GM18951 (cell line): ENCODE data around the gene RNPEPL1.
"Not testable (repeated sequence)": the region's sequence is repeated elsewhere in the genome, so short reads cannot be mapped to it uniquely, and the experiment has no call there.

Source experiments
- POLR2A ChIP-seq: IDR thresholded peaks from 4 replicates; pipeline ENCODE4 v1.6.1; 2011; ENCODE audit warnings: mild to moderate bottlenecking; ENCODE audit not compliant: insufficient read length, insufficient read depth; ENCODE audit errors: extremely low read depth
- in situ Hi-C: fragments of 300-500 bp; cut with MboI; formaldehyde crosslinking; loops from one replicate; pipeline ENCODE4 v1.12.0; 2022; ENCODE audit warnings: low sequenced_read_pairs, mixed read lengths, inconsistent platforms; ENCODE audit not compliant: unreplicated experiment

RNPEPL1 gene

GRCh38 chr2:240567872-240568677, at the start of gene RNPEPL1:
RNPEPL1 (plus strand) TSS chr2:240568484; CDS start chr2:240568587, 103 bp downstream.
- in situ Hi-C loops = no loop called here
- TF ChIP-seq POLR2A = no peak

DNA sequence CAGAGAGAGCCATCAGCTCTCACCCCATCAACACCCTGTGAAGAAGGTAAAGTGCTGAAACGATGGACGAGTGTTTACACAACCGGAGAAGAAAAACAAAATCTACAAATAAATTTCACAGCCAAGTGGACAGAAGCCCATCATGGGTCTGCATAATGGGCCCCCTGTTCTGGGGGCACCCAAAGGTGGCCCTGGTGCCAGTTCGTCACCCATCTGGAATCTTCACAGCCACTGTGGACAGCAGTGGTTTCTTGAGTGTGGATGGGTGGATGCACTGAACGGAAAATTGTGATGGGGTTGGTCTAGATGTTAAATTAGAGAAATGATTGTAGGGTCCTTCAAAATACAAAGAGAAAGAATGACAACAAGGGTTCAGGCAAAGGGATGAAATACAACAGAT, 49.3 kb upstream of the RNPEPL1 start:
- in situ Hi-C loops = no loop called here
- TF ChIP-seq POLR2A = no peak

DNA sequence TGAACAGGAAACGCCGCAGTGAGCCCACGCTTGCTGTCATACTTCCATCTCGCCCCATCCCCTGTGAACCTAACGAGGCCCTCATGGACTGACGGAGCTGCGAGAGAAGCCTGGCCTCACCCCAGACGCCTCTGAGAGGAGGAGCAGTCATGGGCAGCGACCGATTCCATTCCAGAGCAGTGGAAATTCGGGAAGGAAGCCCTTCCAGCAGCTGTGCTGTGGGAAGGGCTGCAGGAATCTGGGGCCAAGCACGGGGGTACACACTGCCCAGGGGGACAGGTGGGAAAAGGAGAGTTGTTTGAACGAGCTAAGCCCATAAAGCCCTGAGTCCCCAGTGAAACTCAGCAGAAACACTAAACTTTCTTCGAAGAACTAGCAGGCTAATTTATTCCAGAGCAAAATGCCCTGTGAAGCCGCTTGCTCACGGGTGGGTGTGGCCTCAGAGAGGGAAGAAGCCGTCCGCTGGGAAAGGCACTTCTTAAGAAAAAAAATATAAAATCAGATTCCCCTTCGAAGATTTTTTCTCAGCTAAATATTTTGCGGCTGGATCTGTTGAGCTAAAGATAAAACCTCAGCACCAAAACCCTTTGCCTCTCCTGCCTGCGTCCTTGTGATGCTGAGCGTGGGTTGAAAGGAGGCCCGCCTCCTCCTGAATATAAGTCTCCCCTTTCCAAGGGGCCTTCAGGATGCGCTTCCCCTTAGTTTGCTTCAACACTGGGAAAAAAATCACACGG, 48.7 kb upstream of the RNPEPL1 start:
- in situ Hi-C loops = no loop called here
- no peak for TF ChIP-seq POLR2A

DNA sequence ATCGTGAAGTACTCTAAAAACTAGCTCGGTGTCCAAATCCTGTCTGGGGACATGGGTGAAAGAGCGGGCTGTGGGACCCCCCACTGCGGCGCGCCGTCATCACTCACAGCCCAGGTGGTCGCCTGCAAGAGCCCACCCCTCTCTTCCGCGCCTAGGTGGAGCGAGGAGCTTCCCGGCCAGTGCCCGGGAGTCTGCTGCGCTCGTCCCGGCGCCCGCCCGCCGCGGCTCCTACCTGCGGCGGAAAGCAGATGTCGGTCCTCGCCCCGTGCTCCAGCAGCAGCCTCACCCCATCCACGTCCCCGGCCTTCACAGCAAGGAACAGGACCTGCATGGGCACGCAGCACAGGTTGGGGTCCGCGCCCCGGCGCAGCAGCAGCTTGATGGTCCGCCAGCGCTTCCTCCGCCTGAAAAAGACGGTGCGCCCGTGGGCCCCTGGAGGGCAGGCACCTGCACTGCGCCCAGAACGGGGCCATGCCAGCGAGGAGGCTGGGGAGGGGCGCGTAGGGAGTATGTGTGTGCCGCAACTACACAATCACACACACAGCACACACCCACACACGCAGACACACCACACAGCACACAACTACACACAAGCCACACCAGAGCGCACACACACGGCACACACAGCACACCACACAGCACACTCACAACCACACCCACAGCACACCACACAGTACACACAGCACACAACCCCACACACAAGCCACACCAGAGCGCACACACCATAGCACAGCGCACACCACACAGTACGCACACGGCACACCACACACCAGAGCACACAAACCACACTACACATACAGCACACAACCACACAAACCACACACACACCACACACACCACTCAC, 47.9 kb upstream of the RNPEPL1 start:
- in situ Hi-C loops = no loop called here

GRCh38 chr2:240520974-240521350, 47.3 kb upstream of the RNPEPL1 start:
- in situ Hi-C loops = no loop called here
- no peak for TF ChIP-seq POLR2A

More for the DNA sequence above, 47.9 kb upstream of the RNPEPL1 start:
- TF ChIP-seq POLR2A = no peak

- in situ Hi-C loops = not testable (repeated sequence)
Observed at GRCh38 chr2:240521885-240522284, 46.4 kb upstream of the RNPEPL1 start.

DNA sequence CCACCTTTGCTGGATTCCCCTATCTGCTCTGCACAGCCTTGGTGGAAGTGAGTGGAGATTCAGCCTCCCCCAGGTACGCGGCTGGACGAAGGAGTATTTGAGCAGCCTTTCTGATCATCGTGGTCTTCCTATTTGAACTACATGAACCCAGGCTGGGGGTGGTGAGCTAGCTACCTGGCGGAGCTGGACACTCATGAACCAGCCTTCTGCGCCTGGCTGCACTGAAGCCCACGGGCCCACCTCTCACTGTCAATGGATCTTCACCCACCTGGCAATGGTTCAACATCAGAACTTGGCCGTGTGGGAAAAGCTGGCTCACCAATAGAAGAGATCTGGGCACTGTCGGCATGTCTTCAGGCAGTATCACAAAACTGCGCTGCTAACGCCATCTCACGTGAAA, 45.9 kb upstream of the RNPEPL1 start:
- no peak for TF ChIP-seq POLR2A
- in situ Hi-C loops = no loop called here

- TF ChIP-seq POLR2A = no peak
- in situ Hi-C loops = no loop called here
Observed at GRCh38 chr2:240523451-240524281, 44.6 kb upstream of the RNPEPL1 start.

- in situ Hi-C loops = no loop called here
- TF ChIP-seq POLR2A = no peak
Observed at GRCh38 chr2:240524963-240525718, 43.1 kb upstream of the RNPEPL1 start.

DNA sequence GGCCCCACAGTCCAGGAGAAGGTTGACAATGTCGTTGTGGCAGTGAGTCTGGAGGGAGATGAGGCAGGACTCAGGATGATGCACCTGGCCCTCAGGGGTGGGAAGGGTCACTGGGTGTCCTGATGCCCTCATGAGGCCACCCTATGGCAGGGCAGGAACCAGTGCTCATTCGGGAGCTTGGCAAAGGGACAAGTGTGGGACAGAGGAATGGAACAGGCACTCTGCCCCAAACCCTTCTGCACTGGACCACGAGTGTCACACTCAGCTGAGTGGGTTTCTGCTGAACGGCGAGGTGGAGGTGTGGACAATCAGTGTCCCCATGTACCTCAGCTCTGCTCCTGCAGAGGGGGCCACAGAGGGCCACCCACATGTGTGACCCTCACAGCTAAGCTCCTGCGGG, 42.5 kb upstream of the RNPEPL1 start:
- in situ Hi-C loops = no loop called here
- TF ChIP-seq POLR2A = no peak

- in situ Hi-C loops = no loop called here
- no peak for TF ChIP-seq POLR2A
Observed at GRCh38 chr2:240526521-240526920, 41.8 kb upstream of the RNPEPL1 start.
